GM21786 (cell line): ENCODE results near the gene DNAAF1.

Source experiments
- ATAC-seq: cut with Tn5 transposase; IDR thresholded peaks from one replicate; pipeline ENCODE4 v1.9.1; 2021; ENCODE audit not compliant: unreplicated experiment

Gene DNAAF1

DNA sequence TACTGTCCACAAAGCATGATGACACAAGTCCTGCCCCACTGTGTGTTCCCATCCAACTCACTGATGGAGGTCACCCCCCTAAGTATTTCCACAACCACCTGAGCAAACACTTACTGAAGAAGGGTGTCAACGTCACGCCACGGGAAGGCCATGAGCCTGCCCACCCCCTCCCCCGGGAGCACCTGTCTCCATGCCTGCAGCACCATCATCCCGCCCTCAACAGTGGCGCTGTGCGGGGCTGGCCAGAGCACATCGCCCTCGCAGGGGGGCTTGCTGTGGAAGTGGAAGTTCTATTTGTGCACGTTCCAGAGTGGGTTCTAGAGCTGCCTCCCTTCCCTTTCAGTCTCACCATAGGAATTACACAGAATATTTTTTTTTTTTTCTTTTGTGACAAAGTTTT is 24.1 kb upstream of the DNAAF1 start:
- no peak for ATAC-seq

DNA sequence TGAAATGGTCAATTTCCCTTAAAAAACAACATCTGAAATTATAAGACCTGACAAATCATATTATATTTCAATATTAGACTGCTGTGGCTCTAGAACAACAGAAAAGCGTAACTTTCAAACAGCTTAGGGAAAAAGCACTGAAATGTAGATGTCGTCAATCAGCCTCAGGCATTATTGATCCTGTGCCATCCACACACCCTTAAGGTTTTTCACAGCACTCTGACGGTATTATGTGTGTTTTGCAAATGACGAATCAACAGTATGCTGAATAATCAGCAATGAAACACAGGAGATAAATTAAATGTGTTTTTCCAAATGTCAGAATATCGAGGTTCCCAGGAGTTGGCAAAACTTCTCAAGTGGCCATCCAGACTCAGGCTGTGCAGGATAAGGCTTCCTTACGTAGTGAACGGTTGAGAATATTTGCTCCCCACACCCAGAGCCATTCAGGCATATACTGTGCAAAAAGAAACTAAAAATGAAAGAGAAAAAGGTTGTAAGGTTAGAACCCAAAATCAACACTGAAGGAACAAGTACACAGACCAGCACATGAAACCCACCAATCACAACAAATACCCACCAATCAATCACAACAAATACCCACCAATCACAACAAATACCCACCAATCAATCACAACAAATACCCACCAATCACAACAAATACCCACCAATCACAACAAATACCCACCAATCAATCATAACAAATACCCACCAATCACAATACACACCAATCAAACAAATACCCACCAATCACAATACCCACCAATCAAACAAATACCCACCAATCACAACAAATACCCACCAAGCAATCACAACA is 20.6 kb upstream of the DNAAF1 start:
- no peak for ATAC-seq

DNA sequence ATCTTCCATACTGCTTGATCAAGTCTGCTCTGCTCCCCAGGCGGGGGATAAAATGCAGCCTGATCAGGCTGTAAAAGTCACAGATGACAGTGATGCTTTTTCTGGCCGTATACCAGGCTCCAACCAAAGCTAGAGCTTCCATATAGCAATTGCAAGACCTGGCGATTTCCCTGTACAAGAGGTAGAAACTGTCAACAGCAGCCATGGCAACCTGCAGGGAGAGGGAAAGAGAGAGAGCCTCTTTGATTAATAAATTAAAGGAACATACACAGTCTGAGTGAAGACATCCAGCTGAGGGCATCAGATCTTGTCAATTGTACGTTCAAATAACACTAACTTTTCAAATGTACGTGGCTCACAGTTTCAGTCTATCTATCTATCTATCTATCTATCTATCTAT is 14.0 kb upstream of the DNAAF1 start:
- no peak for ATAC-seq

DNA sequence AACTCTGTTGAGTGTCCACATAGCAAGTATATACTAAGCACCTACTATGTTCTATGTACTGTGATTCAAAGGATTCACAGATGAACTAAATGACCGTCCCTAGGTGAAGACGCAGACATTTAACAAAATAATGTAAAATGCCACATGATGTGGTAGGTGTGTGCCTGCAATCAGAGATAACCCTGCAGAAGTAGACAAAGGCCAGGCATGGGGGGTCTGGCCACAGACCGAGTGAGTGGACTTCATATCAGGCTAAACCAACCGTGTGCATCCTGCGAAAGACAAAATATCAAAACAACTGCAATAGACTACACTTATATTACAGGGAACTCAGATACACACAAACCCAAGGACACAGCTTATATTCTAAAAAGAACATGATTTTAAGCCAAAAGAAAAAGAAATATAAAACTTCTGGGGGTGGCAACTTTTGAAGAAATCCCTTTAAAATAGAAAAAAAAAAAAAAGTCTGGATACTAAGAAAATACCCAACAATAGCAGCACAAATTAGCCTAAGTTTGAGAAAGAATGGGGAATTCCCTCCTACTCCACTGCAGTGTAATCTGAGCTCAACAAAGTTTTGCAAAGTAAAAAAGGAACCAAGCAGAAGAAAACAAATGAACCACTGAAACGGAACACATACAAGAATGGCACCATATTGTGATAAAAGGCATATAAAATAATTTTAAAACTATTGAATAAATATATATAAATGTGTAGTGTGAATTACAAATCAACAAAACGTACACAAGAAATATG is 12.4 kb upstream of the DNAAF1 start:
- ATAC-seq = no peak

DNA sequence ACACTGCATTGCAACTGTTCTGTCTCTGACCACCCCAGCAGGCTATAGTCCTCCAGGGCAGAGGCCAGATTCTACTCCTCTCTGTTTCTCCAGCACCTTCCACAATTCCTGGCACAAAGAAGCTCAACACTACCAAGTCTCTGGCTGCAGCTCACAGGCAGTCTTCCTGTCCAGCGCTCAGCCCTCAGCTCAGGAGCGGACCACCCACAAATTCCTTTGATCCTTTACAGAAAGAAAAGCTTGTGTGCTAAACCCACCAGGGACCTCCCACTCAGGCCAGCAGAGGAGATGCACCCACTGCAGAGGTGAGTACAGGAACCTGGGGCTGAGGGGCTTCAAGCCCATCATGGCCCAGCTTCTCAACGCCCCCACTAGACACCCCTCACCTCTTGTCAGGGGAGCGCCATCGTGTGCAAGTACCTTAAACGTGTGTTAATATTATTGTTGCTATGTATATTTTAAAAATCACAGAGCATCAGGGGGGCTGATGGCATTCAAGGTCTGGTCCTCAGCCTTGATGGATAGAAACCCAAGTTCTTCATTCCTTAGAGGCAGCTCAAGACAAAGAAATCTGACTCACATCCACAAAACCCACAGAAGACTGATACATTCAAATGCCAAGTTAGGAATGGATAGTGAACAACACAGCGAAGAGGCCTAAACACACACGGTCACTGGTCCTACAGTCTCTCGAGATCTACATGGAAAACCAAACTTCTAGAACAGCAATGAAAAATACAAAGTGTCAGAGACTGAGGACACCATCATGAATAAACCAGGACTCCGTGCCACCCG is 8.6 kb upstream of the DNAAF1 start:
- ATAC-seq = no peak

DNA sequence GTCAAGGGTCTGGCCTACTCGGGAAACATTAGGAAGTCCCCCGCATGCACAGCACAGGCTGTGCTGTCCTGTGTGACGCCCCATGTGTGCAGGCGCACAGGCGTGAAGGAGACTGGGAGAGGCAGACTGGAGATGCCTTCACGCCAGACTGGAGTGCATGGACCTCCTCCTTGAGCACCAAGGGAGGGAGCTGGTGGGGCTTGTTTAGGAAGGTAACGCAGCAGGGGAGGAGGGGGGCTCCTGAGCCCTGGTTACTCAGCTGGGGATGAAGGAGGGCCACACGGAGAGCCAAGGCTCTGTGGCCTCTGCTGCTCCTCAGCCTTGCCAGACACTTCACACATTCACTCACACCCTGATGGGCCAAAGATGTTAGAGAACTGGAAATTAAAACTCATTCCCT is 7.8 kb upstream of the DNAAF1 start:
- ATAC-seq = no peak

DNA sequence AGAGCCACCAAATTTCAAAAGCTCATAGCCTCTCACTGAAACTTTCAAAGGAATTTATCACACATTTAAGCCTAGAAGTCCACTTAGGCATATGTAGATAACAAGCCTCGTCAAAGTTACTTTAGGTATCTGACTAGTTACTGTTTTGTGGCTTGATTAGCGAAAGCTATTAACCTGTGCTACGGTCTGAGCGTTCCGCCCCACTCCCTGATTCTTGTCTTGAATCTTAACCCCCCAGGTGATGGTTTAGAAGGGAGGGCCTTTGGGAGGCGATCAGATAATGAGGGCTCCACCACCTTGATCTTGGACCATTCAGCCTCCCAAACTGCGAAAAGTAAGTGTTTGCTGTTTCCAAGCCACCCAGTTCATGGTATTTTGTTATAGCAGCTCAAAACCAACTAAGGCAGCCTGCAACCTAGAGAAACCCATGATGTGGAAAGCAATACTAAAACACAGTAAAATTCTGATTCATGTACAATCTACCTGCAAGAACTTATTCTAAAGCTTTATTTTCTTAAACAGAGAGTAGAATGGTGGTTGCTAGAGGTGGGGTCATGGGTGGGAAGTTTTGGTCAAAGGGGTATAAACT is 7.2 kb upstream of the DNAAF1 start:
- no peak for ATAC-seq

DNA sequence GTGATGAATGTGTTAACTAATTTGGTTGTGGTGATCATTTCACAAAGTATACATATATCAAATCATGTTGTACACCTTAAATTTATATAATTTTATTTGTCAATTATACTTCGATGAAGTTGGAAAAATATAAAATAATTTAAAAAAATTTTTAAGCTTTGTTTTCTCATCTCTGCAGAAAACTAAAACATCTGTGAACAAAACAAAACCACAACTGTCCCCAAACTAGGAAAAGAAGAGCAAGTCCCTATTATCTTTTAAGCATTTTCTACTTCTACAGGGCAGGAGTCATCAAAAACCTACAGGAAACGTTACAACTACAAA is 6.6 kb upstream of the DNAAF1 start:
- ATAC-seq = no peak

DNA sequence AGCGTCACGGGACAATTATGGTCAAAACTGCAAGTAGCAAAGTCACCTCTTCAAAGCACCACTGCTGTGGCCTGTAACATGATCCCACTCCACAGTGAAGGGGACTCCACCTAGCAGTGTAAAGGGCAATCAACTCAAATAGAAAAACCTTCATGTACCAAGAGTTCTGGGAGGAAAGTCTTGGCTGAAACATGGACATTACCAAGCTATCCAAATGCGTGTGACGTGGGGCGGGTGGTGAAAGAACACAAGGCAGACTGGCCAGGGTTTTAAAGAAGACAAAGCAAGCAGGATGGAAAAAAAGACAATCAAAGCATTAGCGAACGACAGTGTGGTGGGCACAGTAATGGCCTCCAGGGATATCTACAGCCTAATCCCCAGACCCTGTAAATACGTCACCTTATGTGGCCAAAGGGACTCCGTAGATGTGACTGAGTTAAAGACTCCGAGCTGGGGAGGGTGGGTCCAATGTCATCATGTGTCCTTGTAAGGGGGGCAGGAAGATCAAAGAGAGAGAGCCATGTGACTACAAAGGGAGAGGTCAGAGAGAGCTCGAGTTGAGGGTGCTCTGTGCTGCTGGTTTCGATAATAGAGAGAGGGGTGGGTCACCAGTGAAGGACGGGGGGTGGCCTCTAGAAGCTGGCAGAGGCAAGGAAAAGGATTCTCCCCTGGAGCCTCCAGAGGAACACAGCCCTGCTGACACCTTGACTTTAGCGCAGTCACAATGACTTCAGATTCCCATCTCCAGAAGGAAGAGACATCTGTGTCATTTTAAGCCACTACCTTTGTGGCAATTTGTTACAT is 6.1 kb upstream of the DNAAF1 start:
- ATAC-seq = peak; percentile 96

DNA sequence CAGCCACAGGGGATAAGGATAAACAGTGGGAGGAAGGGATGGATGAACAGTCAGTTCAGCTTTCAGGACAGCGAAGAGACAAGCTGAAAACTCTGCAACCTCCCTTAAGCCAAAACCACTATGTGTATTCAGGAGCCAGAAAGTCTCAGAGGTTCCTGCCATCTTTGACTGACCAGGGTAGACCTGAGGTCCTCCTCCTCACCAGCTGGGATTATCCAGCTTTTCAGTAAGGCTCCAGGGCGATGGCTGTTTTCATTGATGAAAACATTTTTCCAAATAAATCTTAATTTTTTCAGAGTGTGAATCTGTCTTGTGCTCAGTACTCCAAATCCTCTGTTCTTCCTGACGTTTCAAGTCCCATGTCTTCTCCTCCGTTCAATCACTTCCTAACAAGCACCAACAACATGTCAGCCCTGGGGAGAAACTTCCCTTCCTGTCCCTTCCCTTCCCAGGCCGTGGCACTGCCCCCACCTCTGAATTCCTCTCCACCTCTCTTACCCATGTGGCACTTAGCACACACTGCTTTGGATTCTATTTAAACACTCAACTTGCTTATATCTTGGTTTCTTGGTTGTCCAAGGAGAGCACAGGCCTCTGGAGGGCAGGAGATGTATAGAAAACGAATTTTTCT is 5.4 kb upstream of the DNAAF1 start:
- no peak for ATAC-seq

DNA sequence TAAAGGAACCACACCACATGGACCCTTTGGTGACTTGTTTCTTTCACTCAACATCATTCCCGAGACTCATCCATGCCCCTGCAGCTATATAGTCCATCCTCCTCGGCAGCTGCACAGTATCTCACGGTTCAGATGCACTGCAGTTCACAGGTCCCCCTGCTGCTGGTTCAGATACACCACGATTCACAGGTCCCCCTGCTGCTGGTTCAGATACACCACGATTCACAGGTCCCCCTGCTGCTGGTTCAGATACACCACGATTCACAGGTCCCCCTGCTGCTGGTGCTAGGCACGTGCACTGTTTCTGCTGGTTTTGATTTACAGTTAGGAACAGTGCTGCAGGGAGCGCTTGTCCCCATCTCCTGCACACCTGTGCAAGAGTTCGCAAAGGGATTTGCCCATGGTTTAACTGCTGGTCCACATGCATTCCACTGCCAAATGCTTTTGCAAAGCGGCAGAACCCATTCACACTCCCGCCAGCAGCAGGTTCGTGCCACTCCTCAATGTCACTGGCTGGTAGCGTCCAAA is 3.9 kb upstream of the DNAAF1 start:
- no peak for ATAC-seq

DNA sequence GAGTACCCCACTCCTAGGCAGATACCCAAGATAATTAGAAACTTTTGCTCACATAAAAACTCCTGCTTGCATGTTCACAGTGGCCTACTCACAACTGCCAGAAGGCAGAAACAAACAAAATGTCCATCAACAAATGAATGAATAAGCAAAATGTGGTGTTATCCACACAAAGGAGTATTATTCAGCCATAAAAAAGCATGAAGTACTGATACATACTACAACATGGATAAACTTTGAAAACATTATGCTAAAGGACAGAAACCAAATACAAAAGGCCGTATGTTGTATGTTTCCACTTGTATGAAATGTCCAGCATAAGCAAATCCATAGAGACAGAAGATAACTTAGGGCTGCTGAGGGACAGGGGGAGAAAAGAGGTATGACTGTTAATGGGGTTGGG is 2.0 kb upstream of the DNAAF1 start:
- no peak for ATAC-seq

DNA sequence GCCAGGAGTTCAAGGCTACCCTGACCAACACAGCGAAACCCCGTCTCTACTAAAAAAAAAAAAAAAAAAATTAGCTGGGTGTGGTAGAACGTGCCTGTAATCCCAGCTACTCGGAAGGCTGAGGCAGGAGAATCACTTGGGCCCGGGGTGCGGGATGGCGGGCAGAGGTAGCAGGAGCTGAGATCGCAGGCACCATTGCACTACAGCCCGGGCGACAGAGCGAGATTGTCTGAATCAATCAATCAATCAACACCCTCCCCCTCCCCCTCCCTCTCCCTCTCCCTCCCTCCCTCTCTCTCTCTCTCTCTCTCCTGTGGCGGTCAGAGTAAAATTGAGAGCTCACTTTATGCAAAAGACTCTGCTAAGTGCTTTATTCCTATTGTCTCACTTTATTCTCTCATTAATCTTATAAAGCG is 1.3 kb upstream of the DNAAF1 start:
- no peak for ATAC-seq

DNA sequence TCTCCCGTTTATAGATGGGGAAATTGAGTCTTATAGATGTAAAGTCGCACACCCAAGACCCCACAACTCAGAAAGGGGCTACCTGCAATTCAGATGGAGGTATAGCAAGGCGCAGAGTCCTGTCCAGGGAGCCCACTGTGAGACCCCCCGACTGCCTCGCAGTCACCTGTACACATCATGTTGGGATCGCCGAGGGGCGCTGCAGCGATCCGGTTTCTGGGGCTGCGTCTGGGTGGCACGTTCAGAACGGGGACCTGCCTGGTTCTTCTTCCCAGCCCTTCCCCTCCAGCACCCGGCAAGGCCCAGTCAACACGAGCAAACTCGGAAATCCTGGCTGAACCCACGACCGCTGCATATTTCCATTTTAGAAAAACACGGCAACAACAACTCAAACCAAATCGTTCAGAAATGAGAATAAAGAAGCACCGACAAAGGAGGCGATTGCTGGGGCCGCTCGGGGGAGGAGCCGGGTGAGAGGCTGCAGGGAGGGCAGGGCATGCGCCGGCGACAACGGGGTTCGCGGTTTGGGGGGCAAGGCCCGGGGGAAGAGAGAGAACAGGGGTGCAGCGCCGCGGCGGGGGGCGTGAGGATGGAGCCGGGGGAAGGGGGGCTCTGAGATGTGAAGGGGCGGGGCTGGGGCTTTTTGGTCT is 774 bp upstream of the DNAAF1 start:
- ATAC-seq = no peak

DNA sequence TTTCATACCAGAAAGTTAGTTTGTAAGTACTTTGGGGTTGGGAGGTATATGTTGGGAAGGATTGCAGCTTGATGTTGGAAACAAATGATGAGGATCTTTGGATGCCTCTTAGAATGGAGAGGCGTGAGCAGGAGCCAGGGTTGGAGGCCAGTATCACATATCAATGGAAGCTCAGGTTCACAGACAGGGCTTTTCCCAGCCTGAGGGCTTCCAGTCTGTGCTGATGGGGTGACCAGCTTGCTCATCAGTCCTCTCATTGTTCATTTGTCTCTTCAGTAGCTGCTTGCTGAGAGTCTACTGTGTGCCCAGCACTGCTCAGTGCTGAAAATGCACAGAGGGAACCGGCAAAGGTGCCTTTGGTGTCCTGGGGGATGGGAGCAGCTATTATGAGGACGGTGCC is 5.8 kb downstream of the DNAAF1 start:
- no peak for ATAC-seq

DNA sequence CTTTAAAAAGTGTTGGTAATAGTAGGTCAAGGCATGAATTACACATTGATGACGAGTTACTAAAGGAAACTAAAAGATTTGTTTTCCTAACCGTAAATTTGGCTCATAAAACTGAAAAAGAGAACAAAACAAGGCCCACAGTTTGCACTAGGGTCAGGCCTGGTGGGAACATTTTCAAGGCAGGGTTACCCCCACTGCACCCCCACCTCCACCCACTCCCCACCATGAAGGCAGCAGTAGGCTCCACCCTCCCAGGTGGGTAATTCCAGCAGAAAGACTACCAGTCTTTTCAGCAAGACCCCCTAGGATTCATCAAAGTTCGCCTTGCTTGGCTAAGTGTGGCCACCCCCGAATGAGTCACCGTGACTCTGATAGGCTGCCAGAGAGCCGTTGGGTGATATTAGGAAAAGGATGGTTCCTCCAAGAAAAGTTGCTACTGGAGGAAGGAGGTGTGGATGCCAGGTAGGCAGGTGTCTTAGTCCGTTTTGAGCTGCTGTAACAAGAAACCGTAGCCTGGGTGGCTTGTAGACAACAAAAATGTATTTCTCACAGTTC is 8.6 kb downstream of the DNAAF1 start:
- ATAC-seq = no peak

DNA sequence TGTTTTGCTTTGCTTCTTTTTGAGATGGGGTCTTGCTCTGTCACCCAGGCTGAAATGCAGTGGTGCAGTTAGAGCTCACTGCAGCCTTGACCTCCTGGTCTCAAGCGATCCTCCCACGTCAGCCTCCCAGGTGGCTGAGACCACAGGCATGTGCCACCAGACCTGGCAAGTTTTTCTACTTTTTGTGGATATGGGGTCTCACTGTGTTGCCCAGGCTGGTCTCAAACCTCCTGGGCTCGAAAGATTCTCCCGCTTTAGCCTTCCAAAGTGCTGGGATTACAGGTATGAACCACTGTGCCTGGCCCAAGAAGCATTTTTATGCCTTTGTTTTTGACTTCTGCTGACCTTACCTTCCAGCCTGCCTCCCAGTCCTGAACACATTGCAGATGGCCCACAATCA is 10.1 kb downstream of the DNAAF1 start:
- ATAC-seq = no peak

DNA sequence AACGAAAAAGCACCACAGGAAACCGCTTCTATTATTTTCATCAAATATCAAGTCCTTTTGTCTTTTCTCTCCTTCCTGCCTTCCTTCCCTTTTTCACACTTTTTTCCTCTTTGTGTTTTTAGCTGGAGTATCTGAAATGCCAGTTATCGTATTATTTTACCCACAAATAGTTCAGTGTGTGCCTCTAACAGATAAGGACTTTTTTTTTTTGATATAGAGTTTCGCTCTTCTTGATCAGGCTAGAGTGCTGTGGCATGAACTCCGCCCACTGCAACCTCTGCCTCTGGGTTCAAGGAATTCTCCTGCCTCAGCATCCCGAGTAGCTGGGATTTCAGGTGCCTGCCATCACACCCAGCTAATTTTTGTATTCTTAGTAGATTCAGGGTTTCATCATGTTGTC is 10.7 kb downstream of the DNAAF1 start:
- ATAC-seq = no peak

DNA sequence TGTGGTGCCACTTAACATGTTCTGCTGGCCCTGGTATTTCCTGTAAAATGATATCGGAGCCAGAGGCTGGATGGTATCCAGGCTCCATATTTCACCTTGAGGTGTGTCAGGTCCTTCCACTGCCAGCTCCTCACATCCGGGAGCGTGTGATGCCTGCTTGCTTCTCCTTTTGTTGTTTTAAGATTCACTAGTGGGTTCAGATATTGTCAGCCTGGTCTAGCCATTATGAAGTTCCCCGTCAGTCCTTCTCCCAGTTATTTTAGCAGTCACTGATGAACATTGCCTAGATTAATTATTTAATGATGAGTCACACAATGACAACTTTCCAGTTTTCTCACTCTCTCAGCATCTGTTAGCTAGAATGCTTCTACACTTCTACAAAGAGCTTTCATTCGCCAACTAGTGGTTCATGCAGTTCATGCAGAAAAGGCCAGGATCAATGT is 11.3 kb downstream of the DNAAF1 start:
- ATAC-seq = no peak
